HuH-7.5 (cell line): Measurements from ENCODE around the gene MAFB.
"Not testable (repeated sequence)": the region's sequence is repeated elsewhere in the genome, so short reads cannot be mapped to it uniquely, and the experiment has no call there.

Source experiments
- DNase-seq: peaks from one replicate; pipeline ENCODE4 v3.0.0; 2011; ENCODE audit warnings: low spot score

Gene MAFB

DNA sequence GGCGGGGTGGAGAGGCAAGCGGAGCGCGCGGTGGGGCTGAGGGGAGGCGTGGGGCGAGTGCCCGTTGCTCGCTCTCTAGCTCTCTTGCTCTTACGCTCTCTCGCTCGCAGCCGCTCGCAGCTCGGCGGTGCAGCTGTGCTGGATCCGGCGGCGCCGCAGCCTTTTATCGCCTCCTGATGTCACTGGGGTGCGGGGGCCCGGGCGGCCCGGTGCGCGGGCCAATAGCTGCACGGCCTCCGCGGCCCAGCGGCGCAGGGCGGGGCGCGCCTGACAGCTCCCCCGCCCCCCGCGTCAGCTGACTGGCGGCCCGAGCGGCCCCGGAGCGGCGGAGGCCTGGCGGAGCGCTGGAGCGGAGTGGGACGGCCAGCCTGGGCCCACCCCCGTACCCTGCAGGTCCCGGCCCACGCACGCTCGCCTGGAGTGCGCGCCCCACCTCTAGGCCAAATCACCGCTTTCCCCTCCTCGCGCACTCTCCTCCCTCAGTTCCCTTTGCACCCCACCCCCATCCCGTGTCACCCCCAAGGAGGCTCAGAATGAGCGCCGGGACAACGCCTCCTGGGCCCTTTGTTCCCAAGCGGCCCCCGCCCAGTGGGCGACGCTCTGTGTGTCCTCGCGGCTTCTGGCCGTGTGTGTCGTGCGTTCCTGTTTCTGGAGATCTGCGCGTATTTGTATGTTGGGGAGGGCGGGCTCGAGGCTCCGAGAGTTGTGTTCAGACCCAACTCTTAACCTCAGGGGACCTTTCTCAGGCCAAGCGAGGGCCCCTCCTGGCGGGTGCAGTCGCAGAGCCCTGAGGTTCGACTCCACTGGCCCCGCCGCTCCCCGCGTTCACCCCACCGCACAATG is at the start of gene MAFB:
Gene MAFB (minus strand): TSS at position 137 of the 843 bp plus-strand sequence. CDS start 386 bp downstream, outside the sequence.
- DNase-seq: peak; percentile 98

DNA sequence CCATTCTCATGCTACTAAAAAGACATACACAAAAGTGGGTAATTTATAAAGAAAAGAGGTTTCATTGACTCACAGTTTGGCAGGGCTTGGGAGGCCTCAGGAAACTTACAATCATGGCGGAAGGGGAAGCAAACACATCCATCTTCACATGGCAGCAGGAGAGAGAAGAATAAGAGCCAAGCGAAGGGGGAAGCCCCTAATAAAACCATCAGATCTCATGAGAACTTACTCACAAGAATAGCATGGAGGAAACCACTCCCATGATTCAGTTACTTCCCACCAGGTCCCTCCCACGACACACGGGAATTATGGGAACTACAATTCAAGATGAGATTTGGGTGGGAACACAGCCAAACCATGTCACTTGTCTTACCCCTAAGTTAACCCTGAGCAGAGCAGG is 47.4 kb upstream of the MAFB start:
- DNase-seq: not testable (repeated sequence)

DNA sequence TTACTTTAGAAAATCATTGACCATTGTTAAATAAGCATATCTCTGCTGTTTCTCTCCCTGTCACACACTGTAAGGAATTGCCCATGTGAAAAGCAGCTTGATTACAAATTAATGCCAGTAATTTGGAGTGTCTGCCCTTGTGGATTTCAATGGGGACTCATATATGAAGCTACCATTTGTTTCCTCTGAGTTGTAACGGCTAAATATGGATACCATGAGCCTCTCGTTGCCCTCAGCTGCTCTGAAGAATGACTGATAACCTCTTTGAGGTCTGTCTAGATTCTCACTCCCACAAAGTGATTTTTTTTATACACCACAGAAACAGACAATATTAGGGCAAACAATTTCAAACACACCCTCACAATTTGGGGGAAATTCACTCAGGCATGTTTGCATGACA is 40.0 kb upstream of the MAFB start:
- DNase-seq: no peak

DNA sequence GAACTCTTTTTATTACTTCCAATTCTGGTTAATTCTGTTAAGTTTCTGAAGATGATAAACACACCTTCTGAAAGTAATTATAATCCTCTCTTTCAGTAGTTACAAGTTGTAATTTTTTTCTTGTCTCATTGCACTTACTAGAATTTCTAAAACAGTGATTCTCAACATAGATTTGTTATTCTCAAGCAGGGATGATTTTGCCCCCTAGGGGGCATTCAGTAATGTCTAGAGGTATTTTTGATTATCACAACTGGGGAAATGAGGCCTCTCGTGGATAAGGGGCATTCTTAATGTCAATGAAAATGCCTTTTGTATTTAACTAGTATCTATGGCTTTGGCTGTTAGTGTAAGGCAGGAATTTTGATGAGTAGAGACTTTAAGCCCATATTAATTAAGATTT is 39.4 kb upstream of the MAFB start:
- DNase-seq: no peak

DNA sequence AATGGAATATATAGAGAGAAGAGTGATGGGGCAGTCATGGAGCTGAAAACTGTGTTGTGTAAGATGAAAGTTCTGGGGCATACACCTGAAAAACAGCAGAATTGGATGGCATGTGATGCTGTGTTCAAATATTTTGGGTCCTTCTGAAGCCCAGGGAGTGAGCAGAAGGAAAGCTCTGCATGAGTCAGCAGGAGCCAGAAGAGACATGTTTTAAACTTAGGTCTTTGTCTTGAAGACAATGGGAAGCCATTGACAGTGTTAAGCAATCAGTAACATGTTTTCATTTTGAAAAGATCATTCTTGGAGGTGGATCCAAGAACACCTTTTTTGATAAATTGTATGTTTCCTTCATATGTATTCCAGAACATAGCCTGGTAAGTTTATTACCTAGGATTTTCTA is 38.9 kb upstream of the MAFB start:
- no peak for DNase-seq

DNA sequence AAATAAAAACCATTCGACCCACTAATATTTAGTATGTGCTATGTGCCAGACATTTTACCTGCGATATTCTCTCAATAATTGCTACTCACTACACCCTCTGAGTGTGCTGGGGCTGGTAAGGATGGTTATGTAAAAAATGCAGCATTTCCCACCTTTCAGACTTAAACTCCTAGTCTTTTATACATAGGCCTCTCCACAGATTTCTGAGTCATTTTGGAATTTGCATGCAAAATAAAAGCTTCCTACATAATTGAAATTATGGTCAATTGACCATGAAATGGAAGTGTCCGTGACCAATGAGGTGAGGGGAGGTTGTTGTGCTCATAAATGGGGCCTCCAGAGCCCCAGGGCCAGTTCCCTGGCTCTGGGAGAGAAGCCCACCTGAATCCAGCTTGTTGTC is 37.7 kb upstream of the MAFB start:
- no peak for DNase-seq

DNA sequence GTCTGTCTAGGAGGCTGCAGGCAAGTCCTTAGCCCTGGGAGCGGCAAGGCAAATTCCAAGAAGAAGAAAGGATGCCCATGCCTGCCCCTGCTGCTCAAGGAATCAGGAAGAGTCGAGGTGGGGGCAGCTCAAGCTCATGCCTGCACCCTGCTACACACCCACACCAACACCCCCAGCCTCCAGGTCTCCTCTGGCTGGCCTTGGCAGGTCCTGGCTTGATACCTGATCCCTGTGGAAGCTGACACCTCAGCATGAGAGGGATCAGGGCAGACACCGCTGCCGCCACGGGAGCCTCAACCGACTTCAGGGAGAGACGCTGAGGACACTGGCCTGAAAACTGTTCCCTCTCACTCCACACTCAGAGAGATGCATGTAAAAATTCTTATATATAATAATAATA is 35.5 kb upstream of the MAFB start:
- DNase-seq: no peak

DNA sequence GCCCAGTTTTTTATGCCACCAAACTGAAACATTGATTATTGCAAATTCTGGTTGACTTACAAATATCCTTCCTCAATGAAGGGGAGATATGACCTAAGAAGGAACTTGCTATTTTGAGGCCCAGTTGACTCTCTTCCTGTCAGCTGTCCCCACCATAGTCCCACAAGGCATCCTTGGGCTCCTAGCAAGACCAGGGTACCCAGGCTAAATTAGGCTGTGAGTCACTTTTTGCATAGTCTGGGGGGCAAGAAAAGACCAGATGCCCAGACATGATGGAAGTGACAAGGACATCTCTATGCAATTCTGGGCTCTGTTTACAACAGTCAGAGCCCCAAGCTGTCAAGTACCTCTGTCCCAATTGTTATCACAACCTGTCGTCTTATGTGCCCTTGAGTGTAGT is 31.8 kb upstream of the MAFB start:
- DNase-seq: no peak

DNA sequence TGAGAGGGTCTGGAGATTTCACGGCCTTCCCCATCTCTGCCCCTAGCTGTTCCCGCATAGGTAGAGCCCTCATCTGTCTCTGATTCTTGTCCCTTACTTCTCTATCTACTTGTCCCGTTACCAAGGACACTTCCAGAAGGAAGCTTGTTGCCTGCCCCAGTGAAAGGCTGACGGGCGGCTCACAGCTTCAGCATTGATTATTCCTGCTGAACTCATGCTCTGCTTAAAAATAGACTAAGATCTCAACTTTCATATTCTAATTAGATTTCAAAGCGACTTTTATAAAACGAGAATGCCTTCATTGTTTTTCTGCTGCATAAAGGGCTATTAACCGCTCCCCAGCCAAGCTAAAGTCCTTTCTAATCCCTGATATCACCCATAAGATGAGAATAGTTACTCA is 31.1 kb upstream of the MAFB start:
- DNase-seq: no peak

DNA sequence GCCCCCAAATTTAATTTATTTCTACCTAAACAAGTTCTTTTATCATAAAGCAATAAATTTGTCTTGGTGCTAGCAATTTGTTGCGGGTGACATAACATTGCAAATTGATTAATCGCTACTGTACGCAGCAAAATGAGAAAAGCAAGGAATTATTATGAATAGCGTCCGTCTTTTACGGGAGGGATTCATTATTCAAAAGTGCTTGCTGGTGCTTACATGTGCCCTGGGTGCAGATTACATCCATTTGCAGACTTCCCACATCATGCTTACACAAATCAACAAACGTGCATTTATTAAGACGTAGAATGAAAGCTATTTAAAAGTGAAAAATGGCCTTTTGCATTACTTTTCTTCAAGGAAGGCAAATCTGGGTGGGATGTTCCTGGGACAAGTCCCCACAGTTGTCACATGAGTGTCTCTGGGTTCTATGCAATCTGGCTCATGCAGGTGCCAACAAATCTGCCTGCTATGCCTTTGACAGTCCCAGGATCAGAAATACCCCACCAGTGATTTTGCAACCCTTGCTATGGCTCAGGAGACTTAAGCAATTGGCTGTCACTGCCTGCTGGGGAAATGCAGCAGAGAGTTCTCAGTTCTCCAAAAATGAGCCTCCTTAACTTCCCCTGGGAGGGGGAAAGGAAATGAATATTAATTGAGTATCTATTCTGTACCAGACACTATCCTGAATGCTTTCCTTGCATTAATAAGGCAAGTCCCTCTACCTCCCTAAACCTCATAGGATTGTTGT is 30.1 kb upstream of the MAFB start:
- no peak for DNase-seq

DNA sequence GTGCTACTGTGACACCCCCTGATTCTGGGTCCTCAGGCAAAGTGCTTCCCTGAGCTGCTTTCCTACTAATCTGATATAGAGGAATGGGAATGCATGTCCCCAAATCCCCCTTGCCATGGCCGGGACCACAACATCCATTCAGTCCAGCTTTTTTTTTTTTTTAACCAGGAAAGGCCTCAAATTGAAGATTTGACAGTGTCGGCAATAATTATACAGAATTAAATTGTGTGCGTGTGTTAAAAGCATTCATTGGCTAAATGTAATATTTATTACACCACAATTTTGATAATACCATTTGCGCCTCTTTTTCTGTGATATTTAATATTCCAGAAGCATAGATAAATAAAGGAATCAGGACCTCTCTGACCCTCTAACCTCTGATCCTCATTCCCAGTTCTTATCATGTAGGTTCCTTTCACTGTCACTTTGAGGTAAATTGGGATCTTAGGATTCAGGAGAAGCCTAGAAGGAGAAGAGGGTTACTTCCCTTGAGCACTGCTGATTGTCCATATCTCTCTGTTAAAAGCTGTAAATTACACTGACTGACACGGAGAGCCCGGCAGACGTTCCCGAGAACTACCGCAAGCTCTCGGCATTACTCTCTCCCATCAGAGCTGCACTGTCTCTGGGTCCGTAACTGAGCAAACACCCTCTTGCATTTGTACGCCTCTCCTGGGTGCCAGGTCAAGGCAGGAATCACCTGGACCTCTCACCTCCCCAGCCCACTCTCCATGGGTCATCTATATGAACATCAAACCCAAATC is 29.4 kb upstream of the MAFB start:
- no peak for DNase-seq

DNA sequence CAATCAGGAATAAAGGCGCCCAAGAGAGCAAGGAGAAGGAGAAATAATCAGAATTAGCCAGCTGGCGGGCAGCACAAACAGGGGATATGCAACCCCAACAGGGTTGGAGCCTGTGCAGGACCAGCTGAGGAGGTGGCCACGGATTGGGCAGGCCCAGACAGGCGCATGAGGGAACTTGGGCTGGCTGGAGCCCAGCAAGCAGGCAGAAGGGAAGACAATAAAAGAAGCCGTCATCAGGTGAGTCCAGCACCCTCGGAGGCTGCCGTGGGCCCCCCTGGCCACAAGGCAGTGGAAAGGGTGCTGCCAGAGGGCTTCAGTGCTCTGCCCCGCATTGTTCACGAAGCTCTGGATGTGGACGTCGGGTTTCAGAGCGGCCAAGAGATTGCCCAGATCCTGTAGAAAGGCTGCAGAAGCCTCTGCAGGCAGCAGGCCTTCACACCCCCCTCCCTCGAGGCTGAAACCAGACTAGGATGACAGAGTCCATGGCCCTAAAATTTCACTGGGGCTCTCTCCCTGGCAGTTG is 28.4 kb upstream of the MAFB start:
- no peak for DNase-seq

DNA sequence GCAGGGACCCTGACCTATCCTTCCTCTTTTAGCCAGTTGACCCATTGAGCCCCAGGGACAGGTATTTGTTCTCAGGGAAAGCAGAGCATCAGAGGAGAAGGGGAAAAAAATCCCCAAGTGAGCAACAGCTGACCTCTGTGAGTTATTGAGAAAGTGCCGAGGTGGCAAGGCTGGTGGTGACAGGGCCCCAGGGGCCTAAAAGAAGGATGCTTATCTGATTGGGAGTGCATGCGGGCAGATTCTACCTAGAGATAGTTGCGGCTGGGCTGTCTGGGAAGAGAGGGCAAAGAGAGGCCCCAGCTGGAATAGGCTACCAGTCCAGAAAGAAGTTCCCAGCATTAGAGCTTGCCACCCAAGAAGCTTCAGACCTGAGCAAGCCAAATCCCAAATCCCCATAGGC is 26.5 kb upstream of the MAFB start:
- DNase-seq: no peak

DNA sequence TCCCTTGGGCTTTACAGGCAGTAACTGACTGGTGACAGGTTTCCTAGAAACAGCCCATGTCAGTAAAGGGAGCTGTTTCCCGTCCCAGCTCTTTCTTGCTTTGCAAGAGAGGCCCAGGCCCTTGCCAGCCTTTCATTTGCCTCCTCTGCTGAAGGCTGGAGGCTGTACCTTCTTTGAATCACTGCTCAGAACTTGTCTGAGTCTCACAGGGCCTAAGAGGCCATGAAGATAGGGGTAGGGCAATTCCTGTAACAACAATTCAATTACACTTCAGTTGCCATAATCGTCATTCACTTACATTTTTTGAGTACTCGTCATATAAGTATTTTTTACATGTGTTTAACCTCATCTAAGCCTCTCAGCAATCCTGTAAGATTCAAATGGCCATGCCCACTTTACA is 25.9 kb upstream of the MAFB start:
- no peak for DNase-seq

DNA sequence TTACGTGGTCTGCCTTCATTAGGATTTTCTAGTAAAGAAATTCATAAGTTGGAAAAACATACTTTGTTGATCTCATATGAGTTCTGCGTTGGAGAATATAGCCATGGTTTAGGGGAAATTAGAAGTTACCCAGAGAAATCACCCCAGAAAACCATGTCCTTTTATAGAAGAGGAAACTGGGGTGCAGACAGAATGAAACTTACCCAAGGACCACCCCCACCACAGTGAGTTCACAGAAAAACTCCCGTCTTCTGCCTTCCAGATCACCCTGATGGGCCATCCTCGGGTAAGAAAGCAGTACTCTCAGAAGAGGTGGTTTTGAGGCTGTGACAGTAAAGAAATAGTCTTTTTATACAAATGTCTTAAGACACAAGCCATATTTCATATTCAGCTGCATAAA is 25.1 kb upstream of the MAFB start:
- no peak for DNase-seq

DNA sequence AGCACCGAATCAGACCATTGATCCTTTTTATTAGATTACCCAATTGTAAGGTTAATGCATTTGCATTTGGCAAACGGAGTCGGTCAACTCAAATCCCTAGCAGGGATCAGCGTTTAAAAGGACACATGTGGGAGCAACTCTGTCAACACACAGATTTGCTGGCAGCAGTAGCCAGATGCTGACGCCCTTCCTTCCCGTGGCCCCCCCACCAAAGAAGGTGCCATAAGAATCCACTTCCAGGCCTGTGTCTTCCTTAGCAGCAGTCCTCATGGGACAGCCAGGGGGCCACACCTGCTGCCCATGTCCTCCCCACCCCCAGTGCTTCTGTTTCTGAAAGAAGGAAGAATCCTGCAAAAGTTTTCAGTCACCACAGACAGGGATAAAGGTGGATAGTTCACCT is 24.5 kb upstream of the MAFB start:
- DNase-seq: no peak

DNA sequence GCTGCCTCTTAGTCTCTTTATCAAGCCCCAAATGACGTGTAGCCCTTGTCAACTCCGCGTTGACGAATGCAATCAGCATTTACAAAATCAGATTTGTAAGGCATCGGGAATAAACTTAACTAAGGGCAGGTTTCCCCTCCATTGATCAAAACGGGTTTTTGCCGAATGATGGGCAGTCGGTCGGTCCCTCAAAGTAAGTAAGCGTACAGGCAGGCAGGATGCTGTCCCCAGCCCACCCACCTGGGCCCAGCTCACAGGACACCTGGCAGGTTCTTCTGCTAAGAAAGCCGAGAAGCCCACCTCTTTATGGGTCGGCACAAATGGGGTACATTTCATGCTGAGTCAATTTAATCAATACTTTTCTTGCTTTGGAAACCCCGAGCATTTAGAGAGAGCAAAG is 22.0 kb upstream of the MAFB start:
- no peak for DNase-seq

DNA sequence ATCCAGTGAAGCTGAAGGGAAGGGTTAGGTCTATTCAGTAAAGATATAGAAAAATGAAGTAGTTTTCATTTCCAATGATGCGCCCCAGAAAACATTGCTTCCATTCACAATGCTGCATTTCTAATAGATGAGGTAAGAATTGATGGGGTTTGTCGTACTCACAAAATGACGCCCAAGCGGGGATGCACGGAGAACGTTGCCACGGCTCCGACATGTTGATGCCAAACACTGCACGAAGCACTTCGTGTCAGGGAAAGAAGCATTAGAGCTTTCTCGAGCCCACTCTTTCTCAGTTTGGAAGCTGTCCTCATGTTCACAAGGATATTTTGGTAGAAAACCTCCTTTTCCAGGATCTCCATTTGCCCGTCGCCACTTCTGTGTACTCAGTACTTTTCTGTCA is 21.6 kb upstream of the MAFB start:
- no peak for DNase-seq

DNA sequence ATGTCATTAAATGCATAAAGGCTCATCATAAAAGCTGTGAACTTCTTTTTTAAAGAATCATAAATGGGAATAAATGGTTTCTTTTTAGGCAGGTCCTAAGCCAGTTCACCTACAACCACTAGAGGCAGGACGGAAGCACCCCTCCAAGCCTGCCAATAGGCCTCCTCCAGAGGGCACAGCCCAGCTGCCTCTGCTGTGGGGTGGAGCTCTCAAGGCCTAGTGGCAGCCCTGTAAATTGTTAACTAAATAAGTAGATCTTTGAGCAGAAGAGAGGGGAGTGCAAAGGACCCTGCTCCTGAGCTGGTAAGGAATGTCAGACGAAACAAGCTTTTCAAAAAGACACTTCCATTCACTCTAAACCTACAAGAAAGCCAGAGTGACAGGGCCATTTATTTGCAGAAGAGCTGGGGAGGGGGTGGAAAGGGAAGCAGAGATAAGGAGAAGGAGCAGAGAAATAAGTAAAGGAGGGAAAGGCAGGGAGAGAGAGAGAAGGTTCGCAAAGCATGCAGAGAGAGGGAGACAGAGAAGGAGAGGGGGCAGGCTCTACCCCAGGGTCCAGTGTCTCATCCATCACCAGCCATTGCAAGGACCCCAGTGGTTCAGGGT is 18.0 kb upstream of the MAFB start:
- no peak for DNase-seq

DNA sequence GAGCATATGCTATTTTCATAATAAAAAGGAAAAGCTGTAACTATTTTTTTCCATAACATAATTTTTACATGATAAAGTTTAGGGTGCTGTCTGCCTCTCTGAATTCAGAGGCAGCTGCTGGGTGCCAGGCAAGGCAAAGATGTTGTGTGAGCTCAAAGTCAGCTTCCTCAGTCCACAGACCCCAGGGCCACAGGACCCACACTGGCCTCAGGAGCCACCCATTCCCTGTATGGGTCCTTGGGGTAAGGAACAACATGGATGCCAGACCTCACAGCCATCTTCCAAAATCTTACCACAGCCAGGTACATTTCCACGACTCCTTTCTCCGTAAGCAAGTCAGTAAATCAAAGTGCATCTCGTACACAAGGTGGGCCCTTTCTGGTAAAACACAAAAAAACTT is 16.4 kb upstream of the MAFB start:
- DNase-seq: no peak

DNA sequence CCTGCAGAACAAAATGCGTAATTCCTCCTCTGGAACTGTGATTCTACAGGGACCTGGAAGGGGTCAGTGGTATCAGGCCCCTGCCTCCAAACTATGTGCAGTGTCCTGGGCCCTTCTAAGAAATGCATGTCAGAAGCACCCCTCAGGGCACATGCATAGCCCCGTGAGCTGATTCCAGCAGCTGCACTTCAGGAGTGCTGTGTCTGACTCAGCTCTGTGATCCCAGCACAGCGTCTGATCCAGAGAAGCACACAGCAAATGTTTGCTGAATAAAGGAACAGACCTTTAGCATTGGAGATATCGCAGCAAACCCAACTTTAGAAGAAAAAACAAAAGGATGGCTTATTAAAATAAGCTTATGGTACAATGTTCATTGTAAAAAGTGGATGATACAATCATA is 15.8 kb upstream of the MAFB start:
- DNase-seq: no peak

DNA sequence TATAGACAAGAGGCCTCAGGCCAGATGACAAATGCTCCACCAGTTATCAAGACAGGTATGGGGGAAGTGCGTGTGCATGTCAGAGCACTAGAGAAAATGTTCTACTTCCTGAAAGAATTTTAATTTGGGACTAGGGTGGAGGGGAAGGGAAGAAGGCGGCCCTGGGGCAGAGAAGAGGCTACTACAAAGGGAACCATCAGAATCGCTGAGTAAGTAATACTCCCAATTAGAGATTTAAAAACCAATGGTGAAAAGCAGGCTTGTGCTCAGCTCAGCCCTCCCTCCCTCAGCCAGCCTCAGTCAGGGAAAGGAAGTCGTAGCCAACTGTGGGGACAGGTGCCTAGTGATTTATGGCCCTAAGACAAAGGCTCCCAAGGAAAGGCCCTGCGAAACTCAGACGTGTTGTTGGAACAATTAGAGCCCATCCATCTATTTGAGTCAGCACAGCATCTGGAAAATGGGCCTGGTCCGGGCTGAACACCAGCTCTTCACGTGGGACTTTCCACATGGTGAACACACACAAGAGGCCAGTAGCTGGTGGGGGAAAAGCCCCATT is 15.0 kb upstream of the MAFB start:
- no peak for DNase-seq
